Right lobe of liver (tissue), 4 donors: ENCODE results near the gene TEX11.

Source experiments
- POLR2A ChIP-seq: fragments of 450-650 bp; IDR thresholded peaks from one replicate; pipeline ENCODE4 v1.6.1; 2017; ENCODE audit warnings: antibody characterized with exemption, mild to moderate bottlenecking
- TF ChIP-seq, protein P1 (sequence below), 4 donors: fragments of 200-600 bp in 3 of 4; fragments of 450-650 bp in 1 of 4; IDR thresholded peaks; one replicate each; pipeline versions ENCODE4 v1.5.1 to v1.8.0; 2016 to 2022; ENCODE audit warnings: antibody characterized with exemption in 4 of 4, mild to moderate bottlenecking in 2 of 4
- donor health status: DM: no; HTN: no; CAD: no.
- donor health status: DM: no; HTN: no; CAD: no.
- donor health status: DM: no; HTN: yes; CAD: no.

DNA sequence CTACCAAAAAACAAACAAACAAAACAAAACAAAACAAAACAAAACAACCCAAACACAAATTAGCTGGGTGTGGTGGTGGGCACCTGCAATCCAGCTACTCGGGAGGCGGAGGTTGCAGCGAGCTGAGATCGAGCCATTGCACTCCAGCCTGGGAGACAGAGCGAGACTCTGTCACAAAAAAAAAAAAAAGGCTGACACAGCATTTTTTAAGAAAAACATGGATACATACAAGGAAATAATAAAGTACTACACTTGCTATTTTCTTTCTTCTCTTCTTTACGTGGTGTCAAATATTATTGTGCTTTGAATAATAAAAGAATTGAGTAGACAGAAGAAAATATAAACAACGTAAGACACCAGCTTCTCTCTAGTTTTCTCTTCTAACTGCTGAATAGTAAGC lies 73.9 kb downstream of the TEX11 start:
- TF ChIP-seq, protein P1, sequence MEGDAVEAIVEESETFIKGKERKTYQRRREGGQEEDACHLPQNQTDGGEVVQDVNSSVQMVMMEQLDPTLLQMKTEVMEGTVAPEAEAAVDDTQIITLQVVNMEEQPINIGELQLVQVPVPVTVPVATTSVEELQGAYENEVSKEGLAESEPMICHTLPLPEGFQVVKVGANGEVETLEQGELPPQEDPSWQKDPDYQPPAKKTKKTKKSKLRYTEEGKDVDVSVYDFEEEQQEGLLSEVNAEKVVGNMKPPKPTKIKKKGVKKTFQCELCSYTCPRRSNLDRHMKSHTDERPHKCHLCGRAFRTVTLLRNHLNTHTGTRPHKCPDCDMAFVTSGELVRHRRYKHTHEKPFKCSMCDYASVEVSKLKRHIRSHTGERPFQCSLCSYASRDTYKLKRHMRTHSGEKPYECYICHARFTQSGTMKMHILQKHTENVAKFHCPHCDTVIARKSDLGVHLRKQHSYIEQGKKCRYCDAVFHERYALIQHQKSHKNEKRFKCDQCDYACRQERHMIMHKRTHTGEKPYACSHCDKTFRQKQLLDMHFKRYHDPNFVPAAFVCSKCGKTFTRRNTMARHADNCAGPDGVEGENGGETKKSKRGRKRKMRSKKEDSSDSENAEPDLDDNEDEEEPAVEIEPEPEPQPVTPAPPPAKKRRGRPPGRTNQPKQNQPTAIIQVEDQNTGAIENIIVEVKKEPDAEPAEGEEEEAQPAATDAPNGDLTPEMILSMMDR (IDR thresholded peaks at IDR 0.05), result no peak
- no peak for TF ChIP-seq POLR2A
